Ramos (cell line): Measurements from ENCODE around the gene ACP4.

Experiments used
- in situ Hi-C: fragments of 300-500 bp; cut with MboI; formaldehyde crosslinking; loops from one replicate; pipeline ENCODE4 v1.14.3; 2022; ENCODE audit warnings: low sequenced_read_pairs; ENCODE audit not compliant: unreplicated experiment

The ACP4 gene

DNA sequence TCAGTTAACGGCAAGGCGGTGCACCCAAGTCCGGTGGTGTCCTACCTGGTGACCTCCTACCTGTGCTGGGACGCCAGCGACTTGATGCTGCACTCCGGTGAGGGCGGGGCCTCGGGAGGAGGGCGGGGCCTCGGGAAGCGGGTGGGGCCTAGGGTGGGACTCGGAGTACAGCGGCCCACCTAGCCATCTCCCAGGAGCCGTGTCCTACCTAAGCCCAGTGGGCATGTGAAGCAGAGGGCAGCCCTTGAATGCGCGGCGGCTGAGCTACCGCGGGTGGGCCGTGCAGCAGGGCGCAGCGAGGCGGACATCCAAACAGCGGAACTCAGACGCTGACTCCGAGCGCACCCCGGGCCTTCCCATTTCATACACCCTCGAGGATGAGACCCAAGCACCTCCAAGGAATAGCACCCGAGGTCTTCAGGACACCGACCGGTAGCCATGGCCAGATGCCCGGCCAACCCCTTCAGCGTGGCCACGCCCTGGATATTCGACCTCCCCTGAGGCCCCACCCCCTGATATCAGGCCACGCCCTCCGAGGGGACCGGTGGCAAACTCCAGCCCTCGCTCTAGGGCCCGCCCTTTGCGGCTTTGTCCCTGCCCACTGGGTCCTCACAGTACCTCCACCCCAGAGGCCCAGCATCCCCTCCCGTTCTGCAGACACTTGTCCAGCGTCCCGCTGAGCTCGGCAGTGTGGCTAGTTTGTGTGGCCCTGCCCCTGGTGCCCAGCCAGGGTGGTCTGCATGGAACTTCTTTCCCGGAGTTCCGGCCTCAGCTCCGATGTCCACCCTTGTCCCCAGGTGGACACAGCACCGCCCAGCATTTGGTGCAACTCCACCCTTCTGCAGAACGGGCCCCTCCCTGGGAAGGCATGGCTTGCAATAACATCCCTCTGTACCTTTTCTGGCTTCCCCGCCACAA is 28.0 kb downstream of the ACP4 start:
- in situ Hi-C loops, result no loop called here

DNA sequence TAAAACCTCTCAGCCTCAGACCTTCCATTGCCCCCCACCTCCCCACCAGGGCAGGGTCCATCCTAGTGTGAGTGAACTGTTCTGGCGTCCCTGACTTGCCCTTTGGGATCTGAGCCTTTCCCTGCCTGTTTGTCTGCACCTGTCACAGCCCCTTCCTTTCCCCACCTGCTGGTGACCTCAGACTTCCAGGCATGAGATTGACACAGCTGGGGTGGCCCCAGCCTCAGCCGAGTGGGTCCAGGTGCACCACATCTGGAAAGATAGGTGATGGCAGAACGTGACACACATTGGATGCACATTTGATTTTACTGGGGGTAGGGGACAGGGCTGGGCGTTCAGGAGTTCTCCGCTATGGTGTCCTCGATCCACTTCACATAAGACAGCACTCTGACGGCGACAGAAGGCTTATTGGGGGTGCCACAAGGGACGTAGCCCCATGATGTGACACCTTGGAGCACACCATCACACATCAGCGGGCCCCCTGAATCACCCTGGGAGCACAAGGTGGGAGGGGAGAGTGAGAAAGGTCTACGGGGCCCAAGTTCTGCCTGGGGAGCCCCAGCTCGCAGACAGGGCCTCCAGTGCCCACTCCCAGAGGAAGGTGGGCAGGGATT is 28.8 kb downstream of the ACP4 start:
- in situ Hi-C loops, result no loop called here

DNA sequence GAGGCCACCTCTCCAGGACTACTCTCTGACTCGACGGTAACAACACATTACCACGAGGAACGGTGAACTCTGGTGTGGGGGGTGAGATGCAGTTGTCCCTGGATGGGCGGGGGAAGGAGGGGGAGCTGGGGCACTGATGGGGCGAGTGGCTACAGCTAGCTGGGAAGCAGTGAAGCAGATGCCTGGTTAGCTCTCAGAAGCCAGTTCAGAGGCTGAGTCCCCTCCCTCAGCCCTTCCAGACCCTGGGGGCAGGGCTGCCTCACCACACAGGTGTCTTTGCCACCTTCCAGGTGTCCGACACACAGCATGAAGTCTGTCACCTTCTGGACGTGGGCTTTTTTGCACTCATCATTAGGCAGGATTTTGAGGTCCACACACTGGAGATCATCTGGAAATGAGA is 29.4 kb downstream of the ACP4 start:
- in situ Hi-C loops, result no loop called here

DNA sequence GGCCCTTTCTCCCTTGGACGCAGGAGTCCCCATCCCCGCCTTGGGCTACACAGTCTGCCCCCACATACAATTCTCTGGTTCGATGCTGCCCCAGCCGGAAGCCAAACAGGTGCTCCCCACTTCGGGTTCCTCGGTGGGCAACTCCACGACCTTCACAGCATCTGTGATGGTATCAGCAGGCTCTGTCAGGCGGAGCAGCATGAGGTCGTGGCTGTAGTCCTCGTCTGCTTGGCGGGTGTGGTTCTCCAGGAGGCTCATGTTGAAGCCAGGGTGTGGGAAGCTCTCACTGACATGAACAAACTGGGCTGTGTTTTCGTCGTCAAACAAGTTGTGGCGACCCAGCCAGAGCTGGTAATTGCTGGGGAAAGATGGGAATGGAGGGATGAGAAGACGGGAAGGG is 29.9 kb downstream of the ACP4 start:
- in situ Hi-C loops, result no loop called here

DNA sequence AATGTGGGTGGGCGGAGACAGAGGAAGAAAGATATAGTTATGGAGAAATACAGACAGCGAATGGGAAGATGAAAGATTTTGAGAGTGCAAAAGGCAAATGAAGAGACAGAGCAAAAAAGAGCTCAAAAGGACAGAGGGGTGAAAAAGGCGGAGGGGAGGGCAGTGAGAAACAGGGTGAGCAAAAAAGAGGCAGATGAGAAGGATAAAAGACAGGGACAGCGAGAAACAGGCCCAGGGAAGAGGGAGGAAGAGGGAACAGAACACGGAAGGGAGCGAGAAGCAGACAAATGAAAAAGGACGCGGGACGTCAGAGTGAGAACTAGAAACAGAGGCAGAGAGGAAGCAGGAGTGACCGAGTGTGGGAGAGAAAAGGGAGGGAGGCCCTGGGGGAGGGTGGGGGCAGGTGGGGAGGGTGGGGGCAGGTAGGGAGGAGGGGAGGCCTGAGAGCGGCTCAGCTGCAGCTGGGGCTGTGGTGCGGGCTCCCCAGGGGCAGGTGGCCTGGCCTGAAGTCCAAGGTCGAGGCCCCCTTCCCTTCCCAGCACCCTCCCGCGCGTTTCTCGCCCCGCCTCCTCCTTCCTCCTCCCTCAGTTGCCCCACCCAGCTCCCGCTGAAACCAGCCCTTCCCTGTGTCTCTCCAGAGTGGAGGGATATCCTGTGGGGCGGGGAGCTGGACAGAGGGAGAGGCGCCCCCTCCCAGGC is 30.5 kb downstream of the ACP4 start:
- in situ Hi-C loops, result no loop called here

DNA sequence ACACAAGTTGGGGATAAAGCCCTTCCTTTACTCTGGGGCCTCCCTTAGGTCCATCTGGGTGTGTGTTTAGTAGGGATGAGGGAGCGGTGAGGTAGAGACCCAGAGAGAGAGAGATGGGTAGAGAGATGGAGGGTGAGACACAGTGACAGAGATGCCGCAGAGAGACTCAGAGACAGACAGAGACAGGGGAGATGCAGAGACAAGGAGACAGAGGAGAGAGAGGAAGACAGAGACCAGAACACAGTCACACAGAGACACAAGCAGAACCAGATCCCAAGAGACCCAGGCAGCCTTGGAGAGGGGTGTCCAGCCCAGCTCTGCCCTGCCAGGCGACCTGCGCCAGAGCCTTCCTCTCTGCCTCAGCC is 31.0 kb downstream of the ACP4 start:
- in situ Hi-C loops, result no loop called here

DNA sequence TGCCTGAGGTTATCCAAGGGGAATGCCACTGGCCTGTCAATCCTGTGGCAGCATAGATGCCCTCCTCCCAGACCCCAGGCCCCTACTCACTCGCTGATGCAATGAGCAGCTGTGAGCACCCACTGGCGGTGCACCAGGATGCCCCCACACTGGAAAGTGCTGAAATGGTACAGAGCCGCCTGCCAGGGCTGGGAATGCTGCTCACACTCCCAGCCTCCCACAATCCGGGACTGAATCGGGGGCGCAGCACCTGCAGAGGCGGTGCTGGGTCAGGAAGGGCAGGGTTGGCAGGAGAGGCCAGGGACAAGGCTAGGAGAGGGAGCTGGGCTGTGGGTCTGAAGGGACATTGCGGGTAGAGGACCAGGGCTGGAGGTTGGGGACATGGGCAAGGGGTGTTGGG is 31.4 kb downstream of the ACP4 start:
- in situ Hi-C loops, result no loop called here

DNA sequence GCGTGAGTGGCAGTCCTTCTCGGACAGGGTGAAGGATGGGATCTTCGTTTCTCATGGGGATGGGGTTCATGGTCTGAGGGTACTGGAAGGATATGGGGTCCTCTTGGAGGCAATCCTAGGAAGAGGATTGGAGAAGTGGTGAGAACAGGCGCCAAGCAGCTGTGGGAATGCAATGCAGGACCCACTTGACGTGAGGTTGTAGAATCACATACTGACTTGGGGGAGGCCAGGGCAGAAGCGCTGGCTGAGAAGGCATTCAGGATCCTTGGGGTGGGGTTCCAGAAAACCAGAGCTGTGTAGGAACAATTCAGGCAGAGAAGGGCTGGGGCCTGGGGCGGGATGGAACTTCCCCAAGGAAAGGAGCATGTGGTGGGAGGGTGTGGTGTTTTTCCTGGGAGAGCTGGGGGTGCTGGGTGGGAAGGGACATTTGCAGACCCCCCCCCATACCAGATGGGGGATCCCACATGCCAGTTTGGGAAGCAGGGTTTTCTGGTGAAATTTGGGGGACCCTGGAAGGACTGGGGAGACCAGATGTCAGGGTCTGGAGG is 32.5 kb downstream of the ACP4 start:
- in situ Hi-C loops, result no loop called here

DNA sequence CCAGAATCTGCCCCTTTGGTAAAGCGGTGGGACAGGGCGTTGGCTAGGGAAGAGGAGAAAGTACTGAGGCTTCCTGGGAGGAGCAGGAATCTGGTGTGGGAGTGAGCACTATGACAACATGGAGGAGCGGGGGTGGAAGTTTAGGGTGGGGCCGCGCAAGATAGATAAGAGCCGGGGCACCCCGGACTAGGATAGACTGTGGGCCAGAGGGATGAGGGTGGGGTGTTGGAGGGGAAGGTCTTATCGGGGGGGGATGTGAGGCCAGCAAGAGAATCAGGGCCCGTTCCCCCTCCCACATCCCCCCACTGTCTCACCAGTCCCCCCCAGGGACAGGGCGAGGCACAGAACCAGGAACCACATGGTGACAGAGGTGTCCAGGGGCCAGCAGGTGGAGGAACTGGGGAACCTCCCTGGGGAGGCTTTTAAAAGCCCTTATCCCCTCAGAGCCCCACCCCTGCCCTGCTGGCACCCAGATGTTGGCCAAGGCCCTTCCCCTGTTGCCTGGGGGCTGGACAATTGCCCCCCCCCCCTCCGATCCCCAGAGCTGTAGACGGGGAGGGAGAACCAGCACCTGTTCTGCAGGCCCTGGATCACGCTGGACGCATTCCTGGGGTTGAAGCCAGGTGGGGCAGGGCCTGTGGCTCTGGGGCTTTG is 33.3 kb downstream of the ACP4 start, which contains the start of gene KLK1:
TSS of gene KLK1 (minus strand) at position 399 of the 654 bp plus-strand sequence. CDS start at position 360, 39 bp downstream.
- in situ Hi-C loops, result no loop called here

DNA sequence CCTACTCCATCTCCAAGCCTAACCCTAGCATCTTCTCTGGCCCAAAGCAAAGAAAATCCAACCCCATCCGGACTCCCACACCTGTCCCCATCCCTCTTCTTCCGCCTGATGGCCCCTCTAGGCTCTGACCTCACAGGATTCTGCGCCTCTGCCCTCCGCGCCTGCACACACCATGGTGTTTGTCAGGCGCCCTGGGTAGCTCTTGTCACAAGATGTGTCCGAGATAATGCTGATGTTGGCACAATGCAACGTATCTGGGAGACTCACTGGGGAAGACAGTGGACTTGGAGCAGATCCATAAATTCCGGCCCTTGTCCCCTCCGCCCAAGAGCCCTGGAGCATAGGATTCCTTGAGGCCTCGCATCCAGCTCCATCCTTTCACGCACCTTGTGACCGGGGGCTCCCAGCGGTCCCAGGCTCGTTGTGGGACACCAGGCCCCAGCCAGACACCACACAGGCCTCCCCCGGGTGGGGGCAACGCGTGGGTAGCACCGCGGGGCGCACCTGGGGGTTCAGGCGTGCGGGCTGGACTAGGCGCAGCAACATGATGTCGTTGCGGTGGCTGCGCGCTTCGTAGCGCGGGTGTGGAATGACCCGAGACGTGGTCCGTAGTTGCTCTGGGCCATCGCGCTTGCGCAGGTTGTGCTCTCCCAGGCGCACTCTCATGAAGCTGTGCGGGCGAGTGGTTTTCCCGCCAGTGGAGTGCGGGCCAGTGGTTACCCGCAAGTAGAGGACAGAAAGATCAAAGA is 36.5 kb downstream of the ACP4 start:
- in situ Hi-C loops, result no loop called here

DNA sequence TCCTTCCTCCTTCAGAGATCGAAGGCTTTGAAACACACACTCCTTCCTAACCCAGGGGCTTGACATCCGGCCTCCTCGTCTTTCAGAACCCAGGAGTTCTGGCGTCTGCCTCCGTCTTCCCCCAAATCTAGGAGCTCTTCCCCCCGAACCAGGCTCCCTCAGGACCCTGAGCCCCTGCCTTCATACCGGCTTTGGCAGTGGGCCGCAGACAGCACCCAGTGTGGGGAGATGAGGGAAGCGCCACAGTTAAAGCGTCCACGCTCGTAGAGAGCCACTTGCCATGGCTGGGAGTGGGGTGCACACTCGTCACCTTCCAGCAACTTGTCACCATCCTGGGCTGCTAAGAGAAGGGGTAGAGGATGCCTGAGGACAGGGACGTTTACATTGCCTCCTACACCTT is 37.3 kb downstream of the ACP4 start:
- in situ Hi-C loops, result no loop called here

DNA sequence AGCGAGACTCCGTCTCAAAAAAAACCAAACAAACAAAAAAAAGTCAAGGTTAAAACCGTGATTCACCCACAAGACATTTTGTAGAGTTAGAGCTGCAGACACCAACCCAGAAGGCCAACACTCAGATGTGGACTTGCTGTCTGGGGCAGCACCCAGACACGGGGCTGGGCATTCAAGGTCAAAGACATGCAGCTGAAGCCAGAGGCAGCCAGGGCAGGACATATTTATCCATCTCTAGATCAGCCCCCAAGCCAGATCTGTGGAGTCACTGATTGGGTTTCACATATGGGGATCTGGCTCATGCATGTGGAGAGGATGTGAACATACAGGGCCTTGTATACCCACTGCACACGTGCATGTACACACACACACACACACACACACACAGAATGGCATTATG is 39.6 kb downstream of the ACP4 start:
- in situ Hi-C loops, result no loop called here

DNA sequence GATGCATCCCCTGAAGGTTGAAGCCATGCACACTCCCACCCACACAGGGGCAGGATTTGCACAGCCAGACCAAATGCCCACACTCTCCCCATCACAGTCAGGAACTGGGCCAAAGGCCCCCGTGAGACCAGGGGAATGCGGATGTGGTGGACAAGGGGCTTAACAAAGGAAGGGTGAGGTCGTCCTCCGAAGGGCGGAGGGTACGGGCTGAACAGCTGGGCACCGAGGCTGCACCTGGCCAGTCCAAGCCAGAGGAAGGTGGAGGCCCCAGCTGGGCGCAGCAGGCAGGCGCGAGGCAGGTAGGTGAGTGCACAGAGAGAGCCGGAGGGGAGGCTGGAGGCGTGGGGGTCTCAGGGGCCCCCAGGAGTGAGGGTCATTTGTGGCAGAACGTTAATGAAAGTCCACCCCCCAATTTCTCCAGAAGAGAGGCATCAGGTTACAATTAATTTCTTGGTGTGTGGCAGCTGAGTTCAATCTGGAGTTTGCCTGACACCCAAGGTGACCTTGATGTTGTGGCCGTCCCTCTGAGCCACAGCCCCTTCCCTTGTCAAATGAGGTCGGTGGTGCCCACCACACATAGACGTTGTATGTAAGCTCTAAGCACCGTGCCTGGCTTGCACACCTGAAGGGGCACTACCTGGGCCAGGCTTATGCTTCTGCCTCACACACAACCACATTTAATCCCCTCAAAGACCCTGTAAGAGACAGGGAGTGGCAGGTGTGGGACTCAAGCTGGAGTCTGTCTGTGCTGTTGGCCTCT is 40.2 kb downstream of the ACP4 start:
- in situ Hi-C loops, result no loop called here

DNA sequence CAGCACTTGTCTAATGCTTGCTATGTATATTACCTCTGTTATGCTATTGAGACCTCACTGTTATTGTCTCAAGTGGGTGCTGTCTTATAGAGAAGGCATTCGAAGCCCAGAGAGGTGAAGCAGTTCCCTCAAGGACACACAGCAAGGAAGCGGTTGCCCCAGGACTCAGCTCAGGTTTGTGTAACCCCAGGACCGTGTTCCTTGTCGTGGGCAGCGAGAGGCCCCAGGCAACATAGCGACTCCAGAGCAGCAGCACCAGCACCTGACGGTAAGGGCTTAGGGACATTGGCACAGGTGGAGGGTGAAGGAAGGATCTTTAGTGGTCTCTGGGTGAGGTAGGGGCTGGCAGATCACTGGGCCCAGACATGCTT is 40.8 kb downstream of the ACP4 start:
- in situ Hi-C loops, result no loop called here

DNA sequence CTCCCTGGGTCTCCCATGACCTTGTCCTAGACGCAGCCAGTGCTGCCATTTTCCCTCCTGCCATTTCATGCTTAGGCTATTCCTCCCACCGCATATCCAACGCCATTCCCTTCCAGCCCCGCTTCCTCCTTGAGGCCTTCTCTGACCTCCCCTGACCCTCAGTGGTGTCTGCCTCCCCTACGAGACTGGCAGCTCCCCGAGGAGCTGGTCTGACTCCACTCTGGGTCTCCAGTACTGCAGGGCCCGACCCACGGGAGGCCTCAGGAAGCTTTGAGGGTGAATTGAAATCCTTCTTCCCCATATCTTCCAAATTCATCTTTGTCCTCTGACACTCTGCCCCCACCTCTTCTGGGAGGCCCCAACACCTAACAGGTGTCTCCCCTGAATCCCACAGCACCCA is 42.5 kb downstream of the ACP4 start:
- in situ Hi-C loops, result no loop called here

DNA sequence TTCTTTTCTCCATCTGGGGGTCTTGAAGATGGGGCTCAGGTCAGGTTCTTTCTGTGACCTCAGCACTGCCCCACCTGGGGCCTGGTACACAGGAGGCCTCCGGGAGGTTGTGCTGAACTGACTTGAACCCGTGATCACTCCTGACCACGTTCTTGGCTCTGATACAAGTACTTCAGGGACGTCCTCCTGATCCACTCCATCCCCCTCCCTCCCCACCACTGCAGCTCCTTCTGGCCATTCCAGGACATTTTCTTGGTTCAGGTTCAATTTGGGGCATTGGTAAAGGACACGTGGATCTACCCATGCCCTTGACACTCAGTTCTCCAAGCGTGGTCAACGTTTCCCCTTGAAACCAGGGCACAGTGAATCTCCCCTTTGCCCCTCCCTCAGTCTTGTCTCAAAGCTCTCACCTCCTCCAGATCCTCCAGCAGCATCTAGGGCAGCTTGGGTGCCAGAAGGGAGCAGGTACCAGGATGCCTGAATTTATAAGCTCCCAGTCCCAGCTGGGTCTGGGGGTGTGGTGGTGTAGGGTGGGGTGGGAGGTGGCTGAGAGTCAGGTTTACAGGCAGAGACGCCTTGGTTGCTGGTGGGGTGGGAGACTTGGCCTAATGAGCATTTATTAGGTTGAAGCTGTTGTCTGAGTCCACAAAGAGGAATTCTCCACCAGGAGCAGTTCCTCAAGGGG is 43.0 kb downstream of the ACP4 start, which contains the start of gene KLK15:
TSS of gene KLK15 (minus strand) at position 458 of the 685 bp plus-strand sequence. CDS start 2,082 bp downstream, outside the sequence.
- in situ Hi-C loops, result no loop called here

DNA sequence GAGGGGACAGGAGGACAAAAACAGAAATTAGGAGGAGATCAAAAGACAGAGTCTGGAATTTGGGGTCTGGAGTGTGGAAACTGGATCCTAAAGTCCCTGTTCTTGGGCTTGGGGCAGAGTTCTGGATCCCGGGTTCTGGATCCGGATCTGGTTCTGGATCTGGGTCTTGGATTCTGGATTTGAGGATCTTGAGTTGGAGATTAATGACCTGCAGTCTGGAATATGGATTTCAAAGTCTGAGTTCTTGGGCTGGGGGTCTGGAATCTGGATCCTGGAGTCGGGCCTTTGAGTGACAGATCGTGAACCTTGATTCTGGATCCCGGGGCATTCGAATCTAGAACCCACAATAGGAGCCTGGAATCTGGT is 43.6 kb downstream of the ACP4 start:
- in situ Hi-C loops, result no loop called here

DNA sequence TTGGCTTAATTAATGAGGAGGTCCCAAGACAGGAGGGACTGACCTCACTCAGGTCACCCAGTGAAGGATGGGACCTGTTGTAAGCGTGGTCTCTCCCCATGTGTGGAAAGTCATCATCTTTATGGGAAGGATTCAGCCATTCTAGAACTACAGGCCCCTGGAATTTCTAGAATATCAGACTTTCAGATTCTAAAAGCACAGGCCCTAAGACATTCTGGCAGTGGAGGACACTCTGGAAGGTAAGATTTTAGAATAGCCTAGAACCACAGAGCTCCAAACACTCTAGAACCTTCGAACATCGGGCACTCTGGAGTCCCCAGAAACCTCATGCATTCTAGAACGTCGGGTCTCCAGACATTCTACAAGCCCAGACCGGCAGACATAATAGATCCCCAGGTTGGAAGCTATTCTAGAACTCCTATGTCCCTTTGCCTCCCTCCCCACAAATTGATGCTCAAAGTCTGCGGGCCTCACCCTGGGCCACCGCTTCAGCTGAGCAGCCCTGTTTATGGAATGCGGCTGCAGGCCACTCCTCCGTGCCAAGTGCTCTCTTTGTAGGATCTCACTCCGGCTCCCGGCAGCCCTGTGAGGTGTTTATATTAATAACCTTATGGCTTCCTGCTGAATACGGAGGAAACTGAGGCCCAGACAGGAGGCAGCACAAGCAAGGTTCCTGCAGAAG is 45.0 kb downstream of the ACP4 start:
- in situ Hi-C loops, result no loop called here
